Muscle of leg (tissue), 11 donors: ENCODE data around the gene MOV10L1. TPM values are rescaled to one million over a fixed set of nuclear protein-coding genes. Genes with fewer than 3 reads are reported as not detected.

Experiments
- DNase-seq: peaks from one replicate; pipeline ENCODE4 v3.0.0; 2013
- H3K27ac ChIP-seq: one replicate; pipeline ENCODE4 v1.5.1; 2013; ENCODE audit warnings: mild to moderate bottlenecking, low read length, control low read depth
- H3K27me3 ChIP-seq: one replicate; pipeline ENCODE4 v1.6.1; 2013; ENCODE audit warnings: low read length; ENCODE audit not compliant: control insufficient read depth, insufficient read depth
- H3K36me3 ChIP-seq: one replicate; pipeline ENCODE4 v1.6.1; 2013; ENCODE audit warnings: low read length; ENCODE audit not compliant: control insufficient read depth, insufficient read depth
- H3K4me1 ChIP-seq: one replicate; pipeline ENCODE4 v1.6.1; 2013; ENCODE audit warnings: low read length; ENCODE audit not compliant: control insufficient read depth, insufficient read depth
- H3K4me3 ChIP-seq: one replicate; pipeline ENCODE4 v1.5.1; 2013; ENCODE audit warnings: low read length, control low read depth
- H3K9me3 ChIP-seq: replicated peaks from 2 replicates; pipeline ENCODE4 v1.6.1; 2013; ENCODE audit warnings: low read depth, low read length; ENCODE audit not compliant: control insufficient read depth
- WGBS: methylation state at CpG from one replicate; pipeline ENCODE4 v1.1.5; 2013; ENCODE audit warnings: missing lambda C conversion rate; ENCODE audit not compliant: insufficient coverage; 5-methylcytosine and 5-hydroxymethylcytosine counted together
- polyA plus RNA-seq, 8 donors: library from polyadenylated mRNA; unstranded; fragments of 120-200 nt; gene quantifications; one replicate each; pipeline versions ENCODE4 v1.2.1 to v1.2.3, GENCODE V29; 2013; ENCODE audit warnings: inconsistent platforms in 1 of 8, low replicate concordance in 1 of 8; ENCODE audit not compliant: insufficient read length in 8 of 8, insufficient read depth in 1 of 8
- total RNA-seq: library from RNA; stranded (reverse); fragments of 120-200 nt; gene quantifications from one replicate; pipeline ENCODE4 v1.2.4, GENCODE V29; 2013

The MOV10L1 gene
- total and polyA plus RNA-seq, 9 donors, result 0.08 to 0.50 (median 0.23) TPM

DNA sequence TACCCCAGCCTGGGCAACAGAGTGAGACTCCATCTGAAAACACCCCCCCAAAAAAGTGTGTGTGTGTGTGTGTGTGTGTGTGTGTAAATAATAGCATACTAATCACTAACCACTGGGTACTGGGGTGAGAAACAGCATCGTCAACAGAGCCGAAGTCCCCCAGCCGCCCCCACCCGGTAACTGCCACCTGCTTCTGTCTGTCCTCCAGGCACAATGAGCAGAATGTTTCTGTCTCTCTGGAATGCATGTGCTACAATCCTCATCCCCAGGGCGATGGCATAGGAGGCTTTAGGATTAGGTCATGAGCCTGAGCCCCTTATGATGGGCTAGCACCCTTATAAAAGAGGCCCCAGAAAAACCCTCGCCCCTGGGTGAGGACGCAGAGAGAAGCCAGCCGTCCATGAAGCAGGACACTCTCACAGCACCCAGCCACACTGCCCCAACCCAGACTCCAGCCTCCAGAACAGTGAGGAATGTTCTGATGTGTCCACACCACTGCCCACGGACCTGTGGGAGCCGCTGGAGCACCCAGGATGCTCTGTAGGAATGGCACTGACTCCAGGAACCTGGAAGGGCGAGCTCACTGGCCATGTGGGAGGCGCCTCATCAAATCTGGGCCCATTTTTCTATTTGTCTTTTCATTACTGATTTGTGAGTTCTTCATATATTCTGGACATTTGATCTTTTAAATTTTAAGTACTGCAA, 41.6 kb upstream of the MOV10L1 start:
- Histone ChIP-seq H3K9me3 (peaks cover 2% of the 10 kb centered on the region), H3K27me3 (no peaks in the 10 kb centered on the region), H3K36me3 (no peaks in the 10 kb centered on the region), H3K27ac (peak overlapping the region; percentile 35), H3K4me1 (peaks cover 10% of the 10 kb centered on the region), H3K4me3 (no peak overlapping the region)
- 60% methylated on average over 3 of the region's 12 CpGs for WGBS
- DNase-seq, result peak; percentile 63

DNA sequence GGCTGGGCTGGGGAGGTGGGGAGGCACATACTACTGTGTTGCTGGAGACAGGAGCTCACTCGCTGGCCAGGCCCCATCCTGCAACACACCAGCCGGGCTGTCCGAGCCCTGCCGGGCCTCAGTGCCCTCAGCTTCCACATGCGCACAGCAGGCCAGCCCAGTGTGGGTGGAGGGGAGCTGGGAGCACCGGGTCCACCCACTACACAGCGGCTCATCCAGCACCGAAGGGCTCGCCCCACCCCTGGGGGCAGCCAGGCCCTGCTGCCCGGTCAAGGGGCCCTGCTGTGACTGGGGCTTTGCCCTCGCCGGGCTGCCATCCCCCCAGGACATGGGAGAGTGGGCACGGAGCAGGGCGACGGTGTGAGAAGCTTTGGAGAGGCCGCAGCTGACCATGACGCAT, 41.0 kb upstream of the MOV10L1 start:
- H3K36me3 ChIP-seq, result no peaks in the 10 kb centered on the region
- DNase-seq, result no peak
- no peak overlapping the region for H3K27ac ChIP-seq
- no peak overlapping the region for H3K4me3 ChIP-seq
- peaks cover 10% of the 10 kb centered on the region for H3K4me1 ChIP-seq
- 75% methylated on average over 15 of the region's 17 CpGs for WGBS
- H3K27me3 ChIP-seq, result no peaks in the 10 kb centered on the region
- peaks cover 6% of the 10 kb centered on the region for H3K9me3 ChIP-seq

DNA sequence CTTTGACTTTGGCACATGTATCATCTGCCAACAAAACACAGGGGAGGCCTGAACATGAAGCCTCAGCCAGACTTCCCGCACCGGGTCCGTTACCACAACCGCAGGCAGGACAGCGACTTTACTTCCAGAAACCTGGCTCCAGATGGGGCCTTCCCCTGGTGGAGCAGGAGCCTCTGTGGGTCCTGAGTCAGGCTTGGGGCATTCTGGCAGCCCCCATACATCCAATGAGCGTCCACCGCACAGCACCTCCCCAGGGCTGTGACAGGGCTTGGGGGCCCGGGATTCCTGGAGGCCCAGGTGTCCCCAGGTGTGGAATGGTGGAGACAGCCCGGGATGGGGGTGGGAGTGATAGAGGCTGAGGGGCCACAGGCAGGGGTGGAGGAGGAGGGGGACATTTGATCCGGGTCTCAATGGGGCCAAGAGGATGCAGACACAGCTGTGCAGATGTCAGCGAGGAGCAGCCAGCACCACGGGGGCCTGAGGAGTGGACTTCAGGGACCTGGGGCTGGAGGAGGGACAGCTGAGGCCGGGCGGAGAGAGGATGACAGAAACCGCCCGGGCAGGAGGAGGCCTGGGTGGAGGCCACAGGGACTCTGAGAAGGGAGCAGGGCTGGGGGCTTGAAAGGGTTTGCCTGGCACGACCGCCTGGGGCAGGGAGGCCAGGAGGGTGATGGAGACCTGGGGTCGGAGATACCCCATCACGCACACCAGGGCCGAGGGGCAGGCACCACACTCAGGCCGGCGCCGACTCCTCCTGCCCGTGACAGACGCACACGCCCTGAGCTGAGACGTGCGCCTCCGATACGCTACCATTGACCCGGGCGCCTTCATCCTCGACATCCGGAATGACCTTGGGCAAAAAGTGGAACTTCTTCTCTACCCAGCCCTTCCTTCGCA, 40.3 kb upstream of the MOV10L1 start:
- peaks cover 10% of the 10 kb centered on the region for H3K4me1 ChIP-seq
- peaks cover 9% of the 10 kb centered on the region for H3K9me3 ChIP-seq
- no peak for DNase-seq
- H3K4me3 ChIP-seq, result no peak overlapping the region
- 76% methylated on average over 32 of the region's 36 CpGs for WGBS
- no peak overlapping the region for H3K27ac ChIP-seq
- peaks cover 3% of the 10 kb centered on the region for H3K27me3 ChIP-seq
- H3K36me3 ChIP-seq, result no peaks in the 10 kb centered on the region

DNA sequence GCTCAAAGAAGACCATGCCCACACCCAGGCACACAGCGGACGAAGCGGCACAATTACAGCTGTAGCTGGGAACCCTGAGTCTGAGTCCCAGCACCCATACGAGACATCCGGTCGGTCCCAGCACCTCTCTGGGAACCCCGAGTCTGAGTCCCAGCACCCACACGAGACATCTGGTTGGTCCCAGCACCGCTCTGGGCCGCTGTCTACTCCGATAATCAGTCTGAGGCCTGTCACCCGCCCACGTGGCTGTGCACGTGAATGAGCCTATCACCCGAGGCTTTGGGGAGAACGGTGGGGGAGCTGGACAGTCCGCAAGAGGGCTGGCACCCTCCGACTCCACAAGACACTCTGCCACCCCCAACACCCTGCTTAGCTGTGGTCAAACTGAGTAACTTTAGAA, 37.9 kb upstream of the MOV10L1 start:
- H3K27ac ChIP-seq, result no peak overlapping the region
- DNase-seq, result no peak
- peaks cover 9% of the 10 kb centered on the region for H3K9me3 ChIP-seq
- no peaks in the 10 kb centered on the region for H3K36me3 ChIP-seq
- peaks cover 7% of the 10 kb centered on the region for H3K27me3 ChIP-seq
- no peak overlapping the region for H3K4me3 ChIP-seq
- peaks cover 10% of the 10 kb centered on the region for H3K4me1 ChIP-seq
- WGBS, result 91% methylated on average over 15 of the region's 18 CpGs

DNA sequence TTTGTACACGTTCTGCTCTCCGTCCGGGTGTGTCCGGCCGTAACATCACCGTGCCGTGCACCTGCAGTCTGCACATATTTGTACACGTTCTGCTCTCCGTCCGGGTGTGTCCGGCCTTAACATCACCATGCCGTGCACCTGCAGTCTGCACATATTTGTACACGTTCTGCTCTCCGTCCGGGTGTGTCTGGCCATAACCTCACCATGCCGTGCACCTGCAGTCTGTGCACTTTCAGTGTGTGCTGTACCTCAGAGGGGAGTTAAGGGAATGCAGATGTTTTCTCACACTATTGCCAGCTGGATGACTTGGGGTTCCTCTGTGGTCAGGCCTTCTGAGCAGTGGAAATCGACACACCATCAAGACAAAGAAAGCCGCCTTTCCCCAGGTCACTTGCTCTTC, 35.9 kb upstream of the MOV10L1 start:
- peaks cover 22% of the 10 kb centered on the region for H3K27me3 ChIP-seq
- H3K9me3 ChIP-seq, result peaks cover 9% of the 10 kb centered on the region
- H3K36me3 ChIP-seq, result no peaks in the 10 kb centered on the region
- WGBS, result 90% methylated on average over 13 of the region's 18 CpGs
- DNase-seq, result no peak
- H3K27ac ChIP-seq, result no peak overlapping the region
- no peak overlapping the region for H3K4me3 ChIP-seq
- H3K4me1 ChIP-seq, result peaks cover 7% of the 10 kb centered on the region

DNA sequence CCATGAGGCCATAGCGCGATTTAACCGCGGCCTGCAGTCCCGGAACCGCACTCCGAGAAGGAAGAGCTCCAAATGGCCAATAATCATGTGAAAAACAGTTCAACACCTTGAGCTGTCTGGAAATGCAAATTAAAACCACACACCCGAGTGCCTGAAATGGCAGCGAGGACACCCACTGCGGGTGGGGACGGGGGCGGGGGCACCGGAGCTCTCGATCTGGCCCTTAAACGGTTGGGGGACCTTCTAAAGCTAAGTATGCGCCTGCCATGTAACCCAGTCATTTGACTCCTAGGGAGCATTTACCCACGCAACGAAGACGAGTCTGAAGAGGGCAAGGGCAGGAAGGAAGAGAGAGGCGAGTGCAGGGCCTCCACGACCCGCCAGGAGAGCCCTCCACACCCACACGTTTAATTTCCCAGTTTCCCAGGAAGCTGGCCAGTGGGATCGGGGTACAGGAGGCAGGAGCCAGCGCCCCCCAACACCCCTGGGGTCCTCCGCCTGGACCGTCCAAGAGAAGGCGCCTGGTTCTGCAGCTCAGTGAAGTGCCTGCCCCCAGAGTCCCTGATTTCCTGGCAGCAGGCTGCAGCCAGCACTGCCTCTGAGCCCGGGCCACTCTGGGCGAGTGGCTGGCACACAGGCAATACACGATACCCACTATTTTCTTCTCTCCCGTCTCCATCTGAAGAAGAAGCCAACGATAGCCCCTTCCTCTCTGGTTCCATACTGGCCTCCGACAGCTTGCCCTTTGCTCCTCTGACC, 33.4 kb upstream of the MOV10L1 start:
- peaks cover 9% of the 10 kb centered on the region for H3K9me3 ChIP-seq
- no peaks in the 10 kb centered on the region for H3K36me3 ChIP-seq
- WGBS, result 72% methylated on average over 24 of the region's 34 CpGs
- H3K27ac ChIP-seq, result no peak overlapping the region
- H3K27me3 ChIP-seq, result peaks cover 45% of the 10 kb centered on the region
- H3K4me1 ChIP-seq, result peaks cover 18% of the 10 kb centered on the region
- no peak for DNase-seq
- H3K4me3 ChIP-seq, result no peak overlapping the region

DNA sequence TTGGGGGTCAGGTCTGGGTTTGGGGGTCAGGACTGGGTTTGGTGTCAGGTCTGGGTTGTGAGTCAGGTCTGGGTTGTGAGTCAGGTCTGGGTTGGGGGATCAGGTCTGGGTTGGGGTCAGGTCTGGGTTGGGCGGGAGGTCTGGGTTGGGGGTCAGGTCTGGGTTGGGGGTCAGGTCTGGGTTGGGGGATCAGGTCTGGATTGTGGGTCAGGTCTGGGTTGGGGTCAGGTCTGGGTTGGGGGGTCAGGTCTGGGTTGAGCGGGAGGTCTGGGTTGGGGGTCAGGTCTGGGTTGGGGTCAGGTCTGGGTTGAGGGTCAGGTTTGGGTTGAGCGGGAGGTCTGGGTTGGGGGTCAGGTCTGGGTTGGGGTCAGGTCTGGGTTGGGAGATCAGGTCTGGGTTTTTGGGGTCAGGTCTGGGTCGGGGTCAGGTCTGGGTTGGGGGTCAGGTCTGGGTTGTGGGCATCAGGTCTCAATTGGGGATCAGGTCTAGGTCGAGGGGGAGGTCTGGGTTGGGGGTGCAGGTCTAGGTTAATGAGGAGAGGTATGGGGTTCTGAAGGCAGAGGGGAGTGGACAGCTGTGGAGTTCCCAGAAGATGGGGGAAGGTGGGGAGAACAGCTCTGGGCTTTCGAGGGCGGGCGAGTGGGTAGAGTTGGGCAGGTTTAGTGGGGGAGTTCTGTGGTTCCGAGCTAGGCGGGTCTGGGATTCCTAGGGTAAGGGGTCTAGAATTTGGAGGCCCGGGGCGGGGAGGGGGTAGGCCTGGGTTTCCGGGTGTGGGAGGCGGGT, 32.3 kb upstream of the MOV10L1 start:
- no peak overlapping the region for H3K4me3 ChIP-seq
- 78% methylated on average over 14 of the region's 14 CpGs for WGBS
- H3K9me3 ChIP-seq, result peaks cover 9% of the 10 kb centered on the region
- DNase-seq, result no peak
- H3K27me3 ChIP-seq, result peaks cover 47% of the 10 kb centered on the region
- H3K36me3 ChIP-seq, result no peaks in the 10 kb centered on the region
- peaks cover 20% of the 10 kb centered on the region for H3K4me1 ChIP-seq
- H3K27ac ChIP-seq, result no peak overlapping the region

DNA sequence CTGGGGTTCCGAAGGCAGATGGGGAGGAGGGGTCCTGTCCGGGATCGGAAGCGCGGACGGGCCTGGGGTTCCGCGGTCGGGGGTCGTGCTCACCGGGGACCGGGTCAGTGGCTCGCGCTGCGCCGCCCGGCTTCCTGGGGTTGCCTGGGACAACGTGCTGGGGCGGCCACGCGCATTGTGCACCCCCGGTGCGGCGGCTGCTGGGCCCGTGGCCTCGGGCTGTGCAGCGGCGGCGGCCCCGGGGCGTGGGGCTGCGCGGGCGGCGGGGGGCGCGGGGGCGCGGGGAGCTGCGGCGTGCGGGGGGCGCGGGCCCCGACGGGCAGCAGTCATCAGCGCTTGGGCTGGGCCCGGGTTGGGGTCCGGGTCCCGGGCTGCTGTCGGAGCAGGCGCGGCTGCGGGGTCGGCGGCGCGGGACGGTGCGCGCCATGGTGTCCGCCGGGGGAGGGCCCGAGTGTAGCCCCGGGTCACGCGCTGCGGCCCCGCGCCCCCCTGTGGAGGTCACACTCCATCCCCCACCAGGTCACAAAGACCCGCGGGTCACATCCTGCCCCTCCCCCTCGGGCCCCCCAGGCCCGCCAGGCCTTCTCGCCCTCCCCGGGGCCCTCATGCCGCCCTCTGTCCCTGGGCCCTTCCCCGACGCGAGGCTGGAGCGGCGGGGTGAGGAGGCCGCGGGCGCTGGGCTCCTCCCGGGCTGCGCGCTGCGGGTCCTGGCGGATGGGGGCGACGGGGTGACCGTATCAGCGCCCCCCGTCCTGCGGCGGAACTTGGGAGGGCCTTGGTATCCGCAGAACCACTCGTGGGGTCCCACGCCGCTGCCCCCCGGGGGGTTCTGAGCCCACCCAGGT, 31.5 kb upstream of the MOV10L1 start, which contains the start of gene TTLL8:
TTLL8 (minus strand) TSS at position 238 of the 845 bp plus-strand sequence.
- peaks cover 20% of the 10 kb centered on the region for H3K4me1 ChIP-seq
- H3K36me3 ChIP-seq, result no peaks in the 10 kb centered on the region
- WGBS, result 3% methylated on average over 91 of the region's 102 CpGs
- H3K27me3 ChIP-seq, result peaks cover 47% of the 10 kb centered on the region
- peaks cover 7% of the 10 kb centered on the region for H3K9me3 ChIP-seq
- no peak within 1 kb of the TSS for H3K27ac ChIP-seq
- H3K4me3 ChIP-seq, result no peak within 1 kb of the TSS
- no peak for DNase-seq
